H1 (cell line): ENCODE results near the gene MAGI1.

Experiments used
- BACH1 ChIP-seq: IDR thresholded peaks from 2 replicates; pipeline ENCODE4 v1.6.1; 2012; ENCODE audit warnings: low read length, improper control_type of control experiment
- EP300 ChIP-seq, 2 experiments: IDR thresholded peaks; 1 replicate in 1 of 2; 2 replicates in 1 of 2; pipeline ENCODE4 v1.6.1; 2011 to 2012; ENCODE audit warnings: low read depth in 2 of 2, low read length in 2 of 2, mild to moderate bottlenecking in 2 of 2, borderline replicate concordance in 1 of 2, inconsistent platforms in 1 of 2, moderate library complexity in 1 of 2
- EZH2 ChIP-seq: fragments of 200-600 bp; sonication (generic); IDR thresholded peaks from 2 replicates; pipeline ENCODE4 v1.7.1; 2012; ENCODE audit warnings: low read depth, mild to moderate bottlenecking, moderate library complexity, low read length, inconsistent platforms; ENCODE audit not compliant: severe bottlenecking
- FOSL1 ChIP-seq: IDR thresholded peaks from 2 replicates; pipeline ENCODE4 v1.6.1; 2011; ENCODE audit warnings: mild to moderate bottlenecking, low read depth, low read length, moderate library complexity; ENCODE audit not compliant: insufficient read depth
- JUND ChIP-seq: IDR thresholded peaks from 2 replicates; pipeline ENCODE4 v1.6.1; 2011; ENCODE audit warnings: mild to moderate bottlenecking, improper control_type of control experiment, low read length
- POLR2A ChIP-seq, 2 experiments: IDR thresholded peaks; 1 replicate in 1 of 2; 2 replicates in 1 of 2; pipeline ENCODE4 v1.6.1; 2011; ENCODE audit warnings: low read depth in 2 of 2, low read length in 2 of 2, mild to moderate bottlenecking in 2 of 2; ENCODE audit errors: control extremely low read depth in 1 of 2
- POLR2AphosphoS5 ChIP-seq: IDR thresholded peaks from 2 replicates; pipeline ENCODE4 v1.6.1; 2011; ENCODE audit warnings: low read depth, low read length
- SP4 ChIP-seq: IDR thresholded peaks from 2 replicates; pipeline ENCODE4 v1.6.1; 2012; ENCODE audit warnings: low read length, inconsistent platforms
- TCF12 ChIP-seq: IDR thresholded peaks from 2 replicates; pipeline ENCODE4 v1.6.1; 2011; ENCODE audit warnings: low read depth, mild to moderate bottlenecking, low read length
- TF ChIP-seq, protein P1 (sequence below): IDR thresholded peaks from 2 replicates; pipeline ENCODE4 v1.6.1; 2012; ENCODE audit warnings: inconsistent platforms
- TF ChIP-seq, protein P2 (sequence below), 3 experiments: IDR thresholded peaks; 1 replicate in 2 of 3; 2 replicates in 1 of 3; pipeline versions ENCODE4 v1.5.1 to v1.6.1; 2011; ENCODE audit warnings: low read length in 3 of 3, mild to moderate bottlenecking in 3 of 3, inconsistent platforms in 2 of 3, low read depth in 1 of 3, moderate library complexity in 1 of 3; ENCODE audit not compliant: insufficient read depth in 1 of 3; ENCODE audit errors: control extremely low read depth in 1 of 3
- TF ChIP-seq, protein P3 (sequence below): IDR thresholded peaks from 2 replicates; pipeline ENCODE4 v1.6.1; 2011; ENCODE audit warnings: low read length, improper control_type of control experiment

DNA sequence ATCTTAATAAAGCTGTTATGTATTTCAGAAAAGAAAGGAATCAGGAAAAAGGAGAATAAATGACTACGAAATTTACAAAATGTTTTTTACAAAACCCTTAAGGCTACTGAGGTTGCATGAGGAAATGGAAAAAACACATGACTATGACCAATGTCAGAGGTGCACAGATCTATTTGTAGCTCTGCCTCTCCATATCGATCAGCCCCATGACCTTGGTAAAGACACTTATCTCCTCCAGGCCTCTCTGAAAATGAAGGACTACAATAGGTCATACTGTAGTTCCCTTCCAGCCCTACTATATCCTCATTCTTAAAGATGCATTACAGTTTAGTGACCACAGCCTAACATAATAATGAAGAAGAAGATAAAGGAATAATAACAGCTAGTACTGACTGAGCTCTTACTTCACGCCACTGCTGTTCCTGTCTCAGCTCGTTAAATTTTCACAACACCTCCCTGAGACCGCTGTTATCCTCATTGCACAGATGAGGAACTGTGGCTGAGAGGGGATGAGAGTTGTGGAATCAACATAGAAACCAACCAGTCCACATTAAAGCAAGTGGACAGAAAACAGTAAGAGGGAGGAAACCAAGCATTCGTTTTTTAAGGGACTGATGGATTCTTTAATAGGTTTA, 163.2 kb downstream of the MAGI1 start:
- TF ChIP-seq, protein P1, sequence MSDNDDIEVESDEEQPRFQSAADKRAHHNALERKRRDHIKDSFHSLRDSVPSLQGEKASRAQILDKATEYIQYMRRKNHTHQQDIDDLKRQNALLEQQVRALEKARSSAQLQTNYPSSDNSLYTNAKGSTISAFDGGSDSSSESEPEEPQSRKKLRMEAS = no peak
- TF ChIP-seq, protein P2, sequence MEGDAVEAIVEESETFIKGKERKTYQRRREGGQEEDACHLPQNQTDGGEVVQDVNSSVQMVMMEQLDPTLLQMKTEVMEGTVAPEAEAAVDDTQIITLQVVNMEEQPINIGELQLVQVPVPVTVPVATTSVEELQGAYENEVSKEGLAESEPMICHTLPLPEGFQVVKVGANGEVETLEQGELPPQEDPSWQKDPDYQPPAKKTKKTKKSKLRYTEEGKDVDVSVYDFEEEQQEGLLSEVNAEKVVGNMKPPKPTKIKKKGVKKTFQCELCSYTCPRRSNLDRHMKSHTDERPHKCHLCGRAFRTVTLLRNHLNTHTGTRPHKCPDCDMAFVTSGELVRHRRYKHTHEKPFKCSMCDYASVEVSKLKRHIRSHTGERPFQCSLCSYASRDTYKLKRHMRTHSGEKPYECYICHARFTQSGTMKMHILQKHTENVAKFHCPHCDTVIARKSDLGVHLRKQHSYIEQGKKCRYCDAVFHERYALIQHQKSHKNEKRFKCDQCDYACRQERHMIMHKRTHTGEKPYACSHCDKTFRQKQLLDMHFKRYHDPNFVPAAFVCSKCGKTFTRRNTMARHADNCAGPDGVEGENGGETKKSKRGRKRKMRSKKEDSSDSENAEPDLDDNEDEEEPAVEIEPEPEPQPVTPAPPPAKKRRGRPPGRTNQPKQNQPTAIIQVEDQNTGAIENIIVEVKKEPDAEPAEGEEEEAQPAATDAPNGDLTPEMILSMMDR (IDR thresholded peaks at IDR 0.05; ENCODE audit: control extremely low read depth in 1 of 3, insufficient read depth in 1 of 3, low read depth in 1 of 3, low read length in 3 of 3) = no peak
- TF ChIP-seq, protein P3, sequence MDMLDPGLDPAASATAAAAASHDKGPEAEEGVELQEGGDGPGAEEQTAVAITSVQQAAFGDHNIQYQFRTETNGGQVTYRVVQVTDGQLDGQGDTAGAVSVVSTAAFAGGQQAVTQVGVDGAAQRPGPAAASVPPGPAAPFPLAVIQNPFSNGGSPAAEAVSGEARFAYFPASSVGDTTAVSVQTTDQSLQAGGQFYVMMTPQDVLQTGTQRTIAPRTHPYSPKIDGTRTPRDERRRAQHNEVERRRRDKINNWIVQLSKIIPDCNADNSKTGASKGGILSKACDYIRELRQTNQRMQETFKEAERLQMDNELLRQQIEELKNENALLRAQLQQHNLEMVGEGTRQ = no peak
- TF ChIP-seq EP300 (IDR thresholded peaks at IDR 0.05; ENCODE audit: borderline replicate concordance in 1 of 2, low read depth in 2 of 2, low read length in 2 of 2) (no peak), FOSL1 (no peak), JUND (no peak), POLR2A (IDR thresholded peaks at IDR 0.05; ENCODE audit: control extremely low read depth in 1 of 2, low read depth in 2 of 2, low read length in 2 of 2) (no peak), BACH1 (no peak), POLR2AphosphoS5 (no peak), TCF12 (no peak), SP4 (no peak), EZH2 (no peak)
